HEK293T (cell line): Measurements from ENCODE around the gene COG2.

Source experiments
- CTCF ChIA-PET: fragments of 350-600 bp; formaldehyde crosslinking; extraction: SDS; loops from one replicate; lab custom pipeline; 2021; ENCODE audit warnings: antibody characterized with exemption, inconsistent platforms; lab: Yijun Ruan, JAX
- POLR2A ChIA-PET: fragments of 350-600 bp; formaldehyde crosslinking; extraction: SDS; loops from one replicate; lab custom pipeline; 2020; ENCODE audit warnings: antibody characterized with exemption, inconsistent platforms; lab: Yijun Ruan, JAX
- DNase-seq: peaks from one replicate; pipeline ENCODE4 v3.0.0; 2012; ENCODE audit warnings: mixed read lengths; ENCODE audit errors: extremely low spot score
- ARNT ChIP-seq: fragments of 450-650 bp; IDR thresholded peaks from 2 replicates; pipeline ENCODE4 v1.6.1; 2017; ENCODE audit warnings: mild to moderate bottlenecking
- BHLHE40 ChIP-seq: fragments of 450-650 bp; IDR thresholded peaks from 2 replicates; pipeline ENCODE4 v1.6.1; 2016; ENCODE audit warnings: mild to moderate bottlenecking, moderate library complexity, borderline replicate concordance
- CTBP1 ChIP-seq: fragments of 450-650 bp; IDR thresholded peaks from 2 replicates; pipeline ENCODE4 v1.6.1; 2016; ENCODE audit warnings: borderline replicate concordance
- ELF4 ChIP-seq: fragments of 450-650 bp; IDR thresholded peaks from 2 replicates; pipeline ENCODE4 v1.6.1; 2017; ENCODE audit warnings: antibody characterized with exemption
- FOXA1 ChIP-seq: fragments of 450-650 bp; IDR thresholded peaks from 2 replicates; pipeline ENCODE4 v1.6.1; 2016; ENCODE audit warnings: mild to moderate bottlenecking
- FOXK2 ChIP-seq: fragments of 450-650 bp; IDR thresholded peaks from 2 replicates; pipeline ENCODE4 v1.6.1; 2016; ENCODE audit warnings: mild to moderate bottlenecking
- FOXM1 ChIP-seq: fragments of 450-650 bp; IDR thresholded peaks from 2 replicates; pipeline ENCODE4 v1.6.1; 2017; ENCODE audit warnings: mild to moderate bottlenecking, borderline replicate concordance
- HDGF ChIP-seq: fragments of 450-650 bp; IDR thresholded peaks from 2 replicates; pipeline ENCODE4 v1.6.1; 2017; ENCODE audit warnings: antibody characterized with exemption, borderline replicate concordance
- L3MBTL2 ChIP-seq: fragments of 450-650 bp; conservative IDR thresholded peaks from 2 replicates; pipeline ENCODE4 v1.6.1; 2016; ENCODE audit warnings: mild to moderate bottlenecking
- LEF1 ChIP-seq: fragments of 450-650 bp; IDR thresholded peaks from 2 replicates; pipeline ENCODE4 v1.6.1; 2017; ENCODE audit warnings: mild to moderate bottlenecking, borderline replicate concordance
- NFRKB ChIP-seq: fragments of 450-650 bp; IDR thresholded peaks from 2 replicates; pipeline ENCODE4 v1.6.1; 2016; ENCODE audit warnings: mild to moderate bottlenecking, moderate library complexity
- SP1 ChIP-seq: fragments of 450-650 bp; IDR thresholded peaks from 2 replicates; pipeline ENCODE4 v1.6.1; 2017
- SUZ12 ChIP-seq: fragments of 450-650 bp; IDR thresholded peaks from 2 replicates; pipeline ENCODE4 v1.6.1; 2016; ENCODE audit warnings: mild to moderate bottlenecking
- TARDBP ChIP-seq: fragments of 450-650 bp; IDR thresholded peaks from 2 replicates; pipeline ENCODE4 v1.6.1; 2016
- ZNF384 ChIP-seq: fragments of 450-650 bp; IDR thresholded peaks from 2 replicates; pipeline ENCODE4 v1.6.1; 2016
- TF ChIP-seq, protein P1 (sequence below): fragments of 450-650 bp; IDR thresholded peaks from 2 replicates; pipeline ENCODE4 v1.6.1; 2016

COG2 gene

GRCh38 chr1:230632273-230632873 lies 9.9 kb upstream of the COG2 start:
- TF ChIP-seq SUZ12 = no peak
- no peak for TF ChIP-seq ELF4
- no peak for TF ChIP-seq ZNF384
- no peak for TF ChIP-seq HDGF
- TF ChIP-seq FOXK2 = no peak
- TF ChIP-seq, protein P1, sequence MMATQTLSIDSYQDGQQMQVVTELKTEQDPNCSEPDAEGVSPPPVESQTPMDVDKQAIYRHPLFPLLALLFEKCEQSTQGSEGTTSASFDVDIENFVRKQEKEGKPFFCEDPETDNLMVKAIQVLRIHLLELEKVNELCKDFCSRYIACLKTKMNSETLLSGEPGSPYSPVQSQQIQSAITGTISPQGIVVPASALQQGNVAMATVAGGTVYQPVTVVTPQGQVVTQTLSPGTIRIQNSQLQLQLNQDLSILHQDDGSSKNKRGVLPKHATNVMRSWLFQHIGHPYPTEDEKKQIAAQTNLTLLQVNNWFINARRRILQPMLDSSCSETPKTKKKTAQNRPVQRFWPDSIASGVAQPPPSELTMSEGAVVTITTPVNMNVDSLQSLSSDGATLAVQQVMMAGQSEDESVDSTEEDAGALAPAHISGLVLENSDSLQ = no peak
- TF ChIP-seq CTBP1 = no peak
- TF ChIP-seq NFRKB = no peak
- no peak for TF ChIP-seq BHLHE40
- no peak for TF ChIP-seq L3MBTL2
- TF ChIP-seq LEF1 = no peak
- no peak for TF ChIP-seq SP1
- no peak for TF ChIP-seq TARDBP
- ChIA-PET CTCF (no interaction called here), POLR2A (interaction anchor here (1.7 kb wide), 1 partner anchor 10 kb away, joined by 4 read pairs; no protein-coding TSS in a partner anchor)
- DNase-seq = peak; percentile 61

DNA sequence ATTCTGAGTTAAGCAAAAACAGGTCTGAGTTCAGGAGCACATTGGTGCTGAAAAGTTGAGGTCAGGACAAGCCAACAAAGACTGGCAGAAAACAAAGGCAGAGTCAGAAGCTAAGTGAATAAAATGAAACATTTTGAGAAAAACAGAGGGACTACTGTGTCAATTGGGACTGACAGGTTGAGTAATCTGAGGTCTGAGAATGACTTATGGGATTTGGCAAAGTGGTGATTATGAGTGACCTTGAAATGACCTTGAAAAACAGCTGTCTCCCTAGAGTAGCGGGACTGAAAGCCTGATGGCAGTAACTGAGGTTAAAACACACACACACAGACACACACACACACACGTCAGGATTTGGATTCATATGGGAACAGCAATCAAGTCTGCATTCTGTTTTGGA lies 8.8 kb upstream of the COG2 start:
- ChIA-PET POLR2A (interaction anchor here (1.7 kb wide), 1 partner anchor 8 kb away, joined by 4 read pairs; no protein-coding TSS in a partner anchor), CTCF (no interaction called here)
- TF ChIP-seq, protein P1 = peak; percentile 34; the same call in 1 of the 2 replicates
- TF ChIP-seq FOXA1 = no peak
- no peak for DNase-seq

- POLR2A ChIA-PET = no interaction called here
- no peak for TF ChIP-seq CTBP1
- TF ChIP-seq SP1 = no peak
- TF ChIP-seq, protein P1 = no peak
- no peak for TF ChIP-seq ZNF384
- TF ChIP-seq L3MBTL2 = no peak
- no peak for TF ChIP-seq TARDBP
- TF ChIP-seq FOXK2 = no peak
- no peak for TF ChIP-seq HDGF
- TF ChIP-seq FOXM1 = no peak
- TF ChIP-seq SUZ12 = no peak
- DNase-seq = no peak
- CTCF ChIA-PET = no interaction called here
These were observed 7.9 kb upstream of the COG2 start for GRCh38 chr1:230634384-230634783.

DNA sequence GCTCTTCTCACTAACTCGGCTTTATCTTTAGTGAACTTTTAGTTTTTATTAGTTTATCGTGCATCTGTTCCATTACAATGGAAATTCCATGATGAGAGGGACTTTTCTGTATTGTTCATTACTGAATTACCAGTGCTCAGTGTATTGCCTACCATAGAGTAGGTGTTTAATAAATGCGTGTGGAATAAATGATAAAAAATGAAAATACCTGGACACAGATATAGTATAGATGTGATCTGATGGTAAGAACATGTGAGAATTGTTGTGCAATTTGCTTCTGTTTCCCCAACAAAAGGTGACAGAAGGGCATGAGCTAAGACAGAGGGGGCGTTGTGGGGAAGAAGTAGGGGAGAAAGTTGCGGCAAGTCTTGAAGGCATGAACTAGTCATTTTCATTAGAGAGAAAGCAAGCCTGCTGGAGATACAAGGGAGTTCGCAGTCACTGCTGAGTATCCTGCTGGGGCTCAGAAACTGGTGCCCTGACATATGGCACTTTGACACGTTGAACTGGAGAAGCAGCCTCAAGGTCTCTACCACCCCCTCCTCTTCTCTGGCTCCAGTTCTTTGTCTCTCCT lies 5.6 kb upstream of the COG2 start:
- no peak for TF ChIP-seq ELF4
- TF ChIP-seq NFRKB = no peak
- no peak for TF ChIP-seq LEF1
- no peak for TF ChIP-seq FOXK2
- TF ChIP-seq BHLHE40 = no peak
- TF ChIP-seq, protein P1 = no peak
- TF ChIP-seq L3MBTL2 = no peak
- no peak for TF ChIP-seq SUZ12
- no peak for TF ChIP-seq SP1
- no peak for TF ChIP-seq TARDBP
- TF ChIP-seq FOXM1 = no peak
- TF ChIP-seq FOXA1 = no peak
- no peak for TF ChIP-seq CTBP1
- TF ChIP-seq HDGF = no peak
- no peak for TF ChIP-seq ARNT
- ChIA-PET POLR2A (no interaction called here), CTCF (no interaction called here)
- no peak for DNase-seq

GRCh38 chr1:230639714-230640209 lies 2.5 kb upstream of the COG2 start:
- TF ChIP-seq BHLHE40 = no peak
- TF ChIP-seq FOXK2 = no peak
- no peak for TF ChIP-seq FOXA1
- TF ChIP-seq ARNT = no peak
- TF ChIP-seq HDGF = no peak
- no peak for TF ChIP-seq LEF1
- TF ChIP-seq CTBP1 = no peak
- no peak for TF ChIP-seq NFRKB
- ChIA-PET POLR2A (no interaction called here), CTCF (no interaction called here)
- no peak for DNase-seq

DNA sequence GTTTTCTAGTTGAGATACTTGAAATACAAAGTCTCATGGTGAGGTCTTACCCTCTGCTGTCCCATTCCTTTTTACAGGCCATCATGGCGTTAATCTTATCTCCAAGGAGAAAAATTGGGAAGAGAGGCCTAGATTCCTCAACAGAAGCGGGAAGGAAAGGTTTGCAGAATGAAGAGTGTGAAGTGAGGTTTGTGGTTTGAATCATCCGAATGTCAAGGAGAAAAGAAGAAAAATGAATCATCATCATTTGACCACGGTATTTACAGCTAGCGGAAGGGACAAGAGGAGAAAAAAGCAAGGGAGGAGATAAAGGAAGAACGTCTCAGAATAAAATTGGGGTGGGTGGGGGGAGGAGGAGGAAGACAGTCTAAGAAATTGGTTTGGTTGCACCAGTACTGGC lies 935 bp upstream of the COG2 start:
- POLR2A ChIA-PET = no interaction called here

More for the DNA sequence above, 935 bp upstream of the COG2 start:
- TF ChIP-seq NFRKB = no peak
- TF ChIP-seq L3MBTL2 = no peak
- no peak for TF ChIP-seq LEF1
- TF ChIP-seq CTBP1 = no peak
- no peak for TF ChIP-seq ELF4
- TF ChIP-seq BHLHE40 = no peak
- TF ChIP-seq HDGF = no peak
- TF ChIP-seq FOXK2 = no peak
- TF ChIP-seq, protein P1 = no peak
- TF ChIP-seq ARNT = no peak
- TF ChIP-seq SP1 = no peak
- no peak for DNase-seq
- CTCF ChIA-PET = interaction anchor here (0.6 to 1.7 kb wide), 6 partner anchors 19 to 910 kb away, joined by 3 to 4 read pairs (median 3); no protein-coding TSS in a partner anchor
